Measurements from ENCODE around the gene DAP. TPM values are rescaled to one million over a fixed set of nuclear protein-coding genes. Genes with fewer than 3 reads are reported as not detected.
"Not testable (repeated sequence)": the region's sequence is repeated elsewhere in the genome, so short reads cannot be mapped to it uniquely, and the experiment has no call there.

The DAP gene
- total and polyA plus RNA-seq, 4 donors: 36.6 to 122 (median 101) TPM

DNA sequence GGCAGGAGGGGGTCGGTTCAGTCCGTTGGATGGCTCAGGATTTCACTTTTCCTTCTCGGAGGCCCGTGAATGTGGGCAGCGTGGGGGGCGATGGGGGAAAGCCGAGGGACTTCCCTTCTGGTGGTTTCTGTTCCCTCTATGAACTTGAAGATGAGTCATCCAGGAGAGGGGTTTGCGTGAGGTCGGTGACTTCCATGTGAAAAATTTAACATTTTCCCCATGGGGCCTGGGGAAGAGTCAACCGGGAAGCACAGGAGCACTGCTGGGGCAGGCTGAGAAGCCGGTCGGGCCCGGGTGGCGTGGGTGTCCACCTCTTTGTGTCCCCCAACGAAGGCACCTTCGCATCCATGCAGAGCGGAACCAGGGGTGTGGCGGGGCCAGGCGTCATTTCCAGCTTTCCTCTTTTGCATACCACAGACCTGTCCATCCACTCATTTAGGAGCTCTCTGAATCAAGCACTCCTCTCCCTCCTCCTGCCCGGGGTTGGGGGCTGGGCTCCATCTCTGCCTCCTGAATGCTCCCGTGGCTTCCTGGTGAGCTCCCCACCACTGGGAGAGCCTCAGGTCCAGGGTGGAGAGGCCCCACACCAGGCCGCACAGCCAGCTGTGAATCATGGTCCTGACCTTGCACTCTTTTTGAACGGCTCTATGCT lies 128.8 kb downstream of the DAP start:
- Histone ChIP-seq H3K4me3 (ENCODE audit: low read depth in 1 of 3, low read length in 3 of 3) (no peak overlapping the region), H3K4me1 (ENCODE audit: control insufficient read depth in 4 of 4, insufficient read depth in 4 of 4, low read length in 3 of 4) (peaks cover 0 to 9% (median 2%) of the 10 kb centered on the region in 4 donors), H3K9me3 (ENCODE audit: control insufficient read depth in 4 of 4, low read length in 3 of 4) (no peaks in the 10 kb centered on the region), H3K9ac (ENCODE audit: low read depth in 1 of 2, low read length in 2 of 2) (no peak overlapping the region), H3K27me3 (ENCODE audit: control insufficient read depth in 4 of 4, insufficient read depth in 4 of 4, low read length in 3 of 4) (no peaks in the 10 kb centered on the region), H3K36me3 (ENCODE audit: control insufficient read depth in 4 of 4, insufficient read depth in 3 of 4, low read depth in 1 of 4, low read length in 3 of 4) (no peaks in the 10 kb centered on the region), H3K27ac (ENCODE audit: low read depth in 1 of 2, low read length in 2 of 2) (no peak overlapping the region)
- DNase-seq (ENCODE audit: low spot score): no peak
- TF ChIP-seq GABPA (IDR thresholded peaks at IDR 0.05 in 1 of 2, conservative IDR thresholded peaks at IDR 0.05 in 1 of 2) (no peak), RAD21 (IDR thresholded peaks at IDR 0.05) (no peak), YY1 (IDR thresholded peaks at IDR 0.05) (no peak)
- 78% methylated on average over 23 of the region's 23 CpGs for WGBS

DNA sequence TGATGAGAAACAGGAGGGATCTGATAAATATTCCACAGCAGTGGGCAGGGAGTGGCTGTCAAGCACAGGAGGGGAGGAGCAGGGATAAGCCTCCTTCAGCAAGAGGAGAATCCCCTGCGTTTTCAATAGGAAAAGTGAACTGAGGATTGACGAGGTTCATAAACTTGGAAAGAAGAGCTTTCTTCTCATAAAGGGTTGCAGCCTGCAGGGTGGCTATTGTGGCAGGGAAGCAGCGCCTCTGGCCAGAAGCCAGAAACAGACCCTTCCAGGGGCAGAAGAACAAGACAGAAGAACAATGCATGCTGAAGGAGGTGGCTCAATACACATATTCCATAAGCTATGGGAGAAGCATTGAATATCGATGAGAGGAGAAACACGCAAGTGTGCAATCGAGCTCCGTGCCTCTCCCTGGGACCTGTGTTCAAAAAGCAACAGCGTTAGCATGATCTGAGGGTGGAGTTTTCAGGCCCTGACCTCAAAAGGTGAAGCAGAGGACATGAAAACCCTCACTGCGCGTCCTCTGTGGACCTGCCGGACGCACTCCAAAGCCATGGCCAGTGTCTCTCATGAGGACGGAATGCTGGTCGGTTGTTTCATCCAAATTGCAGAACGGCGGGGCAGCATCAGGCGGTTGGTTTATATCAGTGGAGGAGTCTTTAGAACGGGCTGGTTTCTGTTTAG lies 129.6 kb downstream of the DAP start:
- no peak for TF ChIP-seq FOXA2 (IDR thresholded peaks at IDR 0.05)
- TF ChIP-seq, protein P1, sequence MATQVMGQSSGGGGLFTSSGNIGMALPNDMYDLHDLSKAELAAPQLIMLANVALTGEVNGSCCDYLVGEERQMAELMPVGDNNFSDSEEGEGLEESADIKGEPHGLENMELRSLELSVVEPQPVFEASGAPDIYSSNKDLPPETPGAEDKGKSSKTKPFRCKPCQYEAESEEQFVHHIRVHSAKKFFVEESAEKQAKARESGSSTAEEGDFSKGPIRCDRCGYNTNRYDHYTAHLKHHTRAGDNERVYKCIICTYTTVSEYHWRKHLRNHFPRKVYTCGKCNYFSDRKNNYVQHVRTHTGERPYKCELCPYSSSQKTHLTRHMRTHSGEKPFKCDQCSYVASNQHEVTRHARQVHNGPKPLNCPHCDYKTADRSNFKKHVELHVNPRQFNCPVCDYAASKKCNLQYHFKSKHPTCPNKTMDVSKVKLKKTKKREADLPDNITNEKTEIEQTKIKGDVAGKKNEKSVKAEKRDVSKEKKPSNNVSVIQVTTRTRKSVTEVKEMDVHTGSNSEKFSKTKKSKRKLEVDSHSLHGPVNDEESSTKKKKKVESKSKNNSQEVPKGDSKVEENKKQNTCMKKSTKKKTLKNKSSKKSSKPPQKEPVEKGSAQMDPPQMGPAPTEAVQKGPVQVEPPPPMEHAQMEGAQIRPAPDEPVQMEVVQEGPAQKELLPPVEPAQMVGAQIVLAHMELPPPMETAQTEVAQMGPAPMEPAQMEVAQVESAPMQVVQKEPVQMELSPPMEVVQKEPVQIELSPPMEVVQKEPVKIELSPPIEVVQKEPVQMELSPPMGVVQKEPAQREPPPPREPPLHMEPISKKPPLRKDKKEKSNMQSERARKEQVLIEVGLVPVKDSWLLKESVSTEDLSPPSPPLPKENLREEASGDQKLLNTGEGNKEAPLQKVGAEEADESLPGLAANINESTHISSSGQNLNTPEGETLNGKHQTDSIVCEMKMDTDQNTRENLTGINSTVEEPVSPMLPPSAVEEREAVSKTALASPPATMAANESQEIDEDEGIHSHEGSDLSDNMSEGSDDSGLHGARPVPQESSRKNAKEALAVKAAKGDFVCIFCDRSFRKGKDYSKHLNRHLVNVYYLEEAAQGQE (IDR thresholded peaks at IDR 0.05): no peak
- Histone ChIP-seq H3K4me1 (ENCODE audit: control insufficient read depth in 4 of 4, insufficient read depth in 4 of 4, low read length in 3 of 4) (peaks cover 0 to 11% (median 4%) of the 10 kb centered on the region in 4 donors), H3K9ac (ENCODE audit: low read depth in 1 of 2, low read length in 2 of 2) (no peak overlapping the region), H3K9me3 (ENCODE audit: control insufficient read depth in 4 of 4, low read length in 3 of 4) (no peaks in the 10 kb centered on the region), H3K27me3 (ENCODE audit: control insufficient read depth in 4 of 4, insufficient read depth in 4 of 4, low read length in 3 of 4) (no peaks in the 10 kb centered on the region), H3K27ac (ENCODE audit: low read depth in 1 of 2, low read length in 2 of 2) (no peak overlapping the region), H3K36me3 (ENCODE audit: control insufficient read depth in 4 of 4, insufficient read depth in 3 of 4, low read depth in 1 of 4, low read length in 3 of 4) (no peaks in the 10 kb centered on the region), H3K4me3 (ENCODE audit: low read depth in 1 of 3, low read length in 3 of 3) (no peak overlapping the region)
- no peak for DNase-seq (ENCODE audit: low spot score)
- 92% methylated on average over 18 of the region's 18 CpGs for WGBS

DNA sequence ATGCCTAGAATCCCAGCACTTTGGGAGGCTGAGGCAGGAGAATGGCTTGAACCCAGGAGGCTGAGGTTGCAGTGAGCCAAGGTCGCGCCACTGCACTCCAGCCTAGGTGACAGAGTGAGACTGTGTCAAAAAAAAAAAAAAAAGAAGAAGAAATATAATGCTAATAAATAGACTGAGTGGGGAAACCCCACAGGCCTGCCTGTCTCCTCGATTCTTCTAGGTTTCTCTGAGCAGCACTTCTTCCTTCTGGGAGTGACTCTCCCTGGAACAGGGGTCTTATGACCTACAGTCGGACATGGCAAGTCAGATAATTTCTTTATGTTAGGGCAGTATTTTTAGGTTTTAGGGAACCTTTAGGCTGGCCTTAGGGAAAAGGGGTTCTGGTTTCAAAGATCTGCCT lies 130.3 kb downstream of the DAP start:
- not testable (repeated sequence) for H3K4me3 ChIP-seq (ENCODE audit: low read depth in 1 of 3, low read length in 3 of 3); H3K9me3 ChIP-seq (ENCODE audit: control insufficient read depth in 4 of 4, low read length in 3 of 4); H3K27ac ChIP-seq (ENCODE audit: low read depth in 1 of 2, low read length in 2 of 2); DNase-seq (ENCODE audit: low spot score); H3K36me3 ChIP-seq (ENCODE audit: control insufficient read depth in 4 of 4, insufficient read depth in 3 of 4, low read depth in 1 of 4, low read length in 3 of 4); H3K27me3 ChIP-seq (ENCODE audit: control insufficient read depth in 4 of 4, insufficient read depth in 4 of 4, low read length in 3 of 4); H3K9ac ChIP-seq (ENCODE audit: low read depth in 1 of 2, low read length in 2 of 2)
- peaks cover 0 to 11% (median 4%) of the 10 kb centered on the region in 4 donors for H3K4me1 ChIP-seq (ENCODE audit: control insufficient read depth in 4 of 4, insufficient read depth in 4 of 4, low read length in 3 of 4)
- 90% methylated on average over 4 of the region's 4 CpGs for WGBS

DNA sequence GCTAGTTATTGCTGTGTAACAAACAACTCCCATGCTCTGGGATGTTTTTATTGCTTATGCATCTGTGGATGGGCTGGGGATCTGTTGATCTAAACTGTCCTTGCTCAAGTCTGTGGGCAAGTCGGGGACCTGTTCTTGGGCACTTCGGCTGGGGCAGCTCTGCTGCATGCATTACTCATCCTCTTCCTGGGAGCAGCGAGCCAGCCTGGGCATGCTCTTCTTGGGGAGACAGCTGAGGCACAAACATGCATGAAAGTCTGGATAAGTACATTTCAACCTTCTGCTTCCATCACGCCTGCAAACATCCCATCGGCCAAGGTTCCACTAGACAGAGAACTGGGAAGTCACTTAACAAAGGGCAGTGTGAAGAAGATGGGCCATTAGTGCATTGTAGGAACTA lies 130.9 kb downstream of the DAP start:
- TF ChIP-seq, protein P2, sequence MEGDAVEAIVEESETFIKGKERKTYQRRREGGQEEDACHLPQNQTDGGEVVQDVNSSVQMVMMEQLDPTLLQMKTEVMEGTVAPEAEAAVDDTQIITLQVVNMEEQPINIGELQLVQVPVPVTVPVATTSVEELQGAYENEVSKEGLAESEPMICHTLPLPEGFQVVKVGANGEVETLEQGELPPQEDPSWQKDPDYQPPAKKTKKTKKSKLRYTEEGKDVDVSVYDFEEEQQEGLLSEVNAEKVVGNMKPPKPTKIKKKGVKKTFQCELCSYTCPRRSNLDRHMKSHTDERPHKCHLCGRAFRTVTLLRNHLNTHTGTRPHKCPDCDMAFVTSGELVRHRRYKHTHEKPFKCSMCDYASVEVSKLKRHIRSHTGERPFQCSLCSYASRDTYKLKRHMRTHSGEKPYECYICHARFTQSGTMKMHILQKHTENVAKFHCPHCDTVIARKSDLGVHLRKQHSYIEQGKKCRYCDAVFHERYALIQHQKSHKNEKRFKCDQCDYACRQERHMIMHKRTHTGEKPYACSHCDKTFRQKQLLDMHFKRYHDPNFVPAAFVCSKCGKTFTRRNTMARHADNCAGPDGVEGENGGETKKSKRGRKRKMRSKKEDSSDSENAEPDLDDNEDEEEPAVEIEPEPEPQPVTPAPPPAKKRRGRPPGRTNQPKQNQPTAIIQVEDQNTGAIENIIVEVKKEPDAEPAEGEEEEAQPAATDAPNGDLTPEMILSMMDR (IDR thresholded peaks at IDR 0.05; ENCODE audit: low read depth, low read length, missing input control): no peak
- no peak for TF ChIP-seq GABPA (IDR thresholded peaks at IDR 0.05 in 1 of 2, conservative IDR thresholded peaks at IDR 0.05 in 1 of 2)
- no peak for TF ChIP-seq SP1 (IDR thresholded peaks at IDR 0.05)
- TF ChIP-seq NR2F2 (IDR thresholded peaks at IDR 0.05): no peak
- TF ChIP-seq YY1 (IDR thresholded peaks at IDR 0.05): no peak
- TF ChIP-seq FOXA1 (IDR thresholded peaks at IDR 0.05): no peak
- no peak for TF ChIP-seq RXRA (IDR thresholded peaks at IDR 0.05)
- TF ChIP-seq, protein P1 (IDR thresholded peaks at IDR 0.05): no peak
- no peak for TF ChIP-seq RAD21 (IDR thresholded peaks at IDR 0.05)
- TF ChIP-seq, protein P3, sequence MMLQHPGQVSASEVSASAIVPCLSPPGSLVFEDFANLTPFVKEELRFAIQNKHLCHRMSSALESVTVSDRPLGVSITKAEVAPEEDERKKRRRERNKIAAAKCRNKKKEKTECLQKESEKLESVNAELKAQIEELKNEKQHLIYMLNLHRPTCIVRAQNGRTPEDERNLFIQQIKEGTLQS (IDR thresholded peaks at IDR 0.05): no peak
- Histone ChIP-seq H3K27ac (ENCODE audit: low read depth in 1 of 2, low read length in 2 of 2) (no peak overlapping the region), H3K9ac (ENCODE audit: low read depth in 1 of 2, low read length in 2 of 2) (no peak overlapping the region), H3K4me3 (ENCODE audit: low read depth in 1 of 3, low read length in 3 of 3) (no peak overlapping the region), H3K27me3 (ENCODE audit: control insufficient read depth in 4 of 4, insufficient read depth in 4 of 4, low read length in 3 of 4) (no peaks in the 10 kb centered on the region), H3K36me3 (ENCODE audit: control insufficient read depth in 4 of 4, insufficient read depth in 3 of 4, low read depth in 1 of 4, low read length in 3 of 4) (no peaks in the 10 kb centered on the region), H3K9me3 (ENCODE audit: control insufficient read depth in 4 of 4, low read length in 3 of 4) (no peaks in the 10 kb centered on the region), H3K4me1 (ENCODE audit: control insufficient read depth in 4 of 4, insufficient read depth in 4 of 4, low read length in 3 of 4) (peaks cover 0 to 11% (median 4%) of the 10 kb centered on the region in 4 donors)
- 93% methylated on average over 5 of the region's 5 CpGs for WGBS
- no peak for DNase-seq (ENCODE audit: low spot score)
